Neural cell (in vitro differentiated cells): ENCODE results near the gene BTBD7. TPM values are rescaled to one million over a fixed set of nuclear protein-coding genes. Genes with fewer than 3 reads are reported as not detected.

ENCODE experiments used
- H2AFZ ChIP-seq: fragments of 200-600, 300-800 bp; sonication (generic), shearing (Covaris generic); 2 replicates; pipeline ENCODE4 v1.6.0; 2014; ENCODE audit warnings: low read depth, mild to moderate bottlenecking, antibody characterized with exemption, low read length, moderate library complexity
- H3F3A ChIP-seq: fragments of 200-600 bp; shearing (Covaris generic); 2 replicates; pipeline ENCODE4 v1.6.1; 2016; ENCODE audit warnings: mild to moderate bottlenecking, moderate library complexity, mixed read lengths, antibody characterized with exemption, low read length; ENCODE audit not compliant: insufficient read depth, poor library complexity, severe bottlenecking
- H3K27ac ChIP-seq: fragments of 200-600, 300-800 bp; sonication (generic), shearing (Covaris generic); 2 replicates; pipeline ENCODE4 v1.5.1; 2014; ENCODE audit warnings: mild to moderate bottlenecking, low read length, moderate library complexity
- H3K27me3 ChIP-seq: fragments of 300-800, 200-600 bp; sonication (generic), shearing (Covaris generic); 2 replicates; pipeline ENCODE4 v1.6.0; 2014; ENCODE audit warnings: mild to moderate bottlenecking, low read depth, low read length, moderate library complexity; ENCODE audit not compliant: insufficient read depth
- H3K36me3 ChIP-seq: fragments of 300-800, 200-600 bp; sonication (generic), shearing (Covaris generic); 2 replicates; pipeline ENCODE4 v1.5.1; 2014; ENCODE audit warnings: mild to moderate bottlenecking, antibody characterized with exemption, low read length, moderate library complexity; ENCODE audit not compliant: insufficient read depth
- H3K4me2 ChIP-seq: fragments of 300-800, 200-600 bp; sonication (generic), shearing (Covaris generic); 2 replicates; pipeline ENCODE4 v1.6.0; 2014; ENCODE audit warnings: mild to moderate bottlenecking, low read length
- H3K4me3 ChIP-seq: fragments of 300-800, 200-600 bp; sonication (generic), shearing (Covaris generic); 2 replicates; pipeline ENCODE4 v1.5.1; 2014; ENCODE audit warnings: mild to moderate bottlenecking, low read length, moderate library complexity
- H3K79me2 ChIP-seq: fragments of 200-600 bp; shearing (Covaris generic); replicated peaks from 2 replicates; pipeline ENCODE4 v1.6.0; 2014; ENCODE audit warnings: mild to moderate bottlenecking, low read length, moderate library complexity; ENCODE audit not compliant: insufficient read depth
- H3K9ac ChIP-seq: fragments of 300-800, 200-600 bp; sonication (generic), shearing (Covaris generic); 2 replicates; pipeline ENCODE4 v1.6.1; 2016; ENCODE audit warnings: mild to moderate bottlenecking, low read length, mixed read lengths
- H3K9me2 ChIP-seq: fragments of 200-600 bp; shearing (Covaris generic); 2 replicates; pipeline ENCODE4 v1.6.1; 2016; ENCODE audit warnings: mild to moderate bottlenecking, low read length, mixed read lengths; ENCODE audit not compliant: insufficient read depth
- H3K9me3 ChIP-seq: fragments of 200-600, 300-800 bp; sonication (generic), shearing (Covaris generic); 2 replicates; pipeline ENCODE4 v1.6.1; 2016; ENCODE audit warnings: mild to moderate bottlenecking, mixed run types, low read length, moderate library complexity, mixed read lengths
- H4K20me1 ChIP-seq: fragments of 200-600 bp; shearing (Covaris generic); 2 replicates; pipeline ENCODE4 v1.6.1; 2016; ENCODE audit warnings: mild to moderate bottlenecking, mixed run types; ENCODE audit not compliant: insufficient read depth
- EP300 ChIP-seq: fragments of 450-650 bp; conservative IDR thresholded peaks from 2 replicates; pipeline ENCODE4 v1.6.1; 2014; ENCODE audit warnings: antibody characterized with exemption, mild to moderate bottlenecking, moderate library complexity; ENCODE audit not compliant: poor library complexity, severe bottlenecking
- EZH2 ChIP-seq: fragments of 200-600, 300-800 bp; shearing (Covaris generic), sonication (generic); IDR thresholded peaks from 2 replicates; pipeline ENCODE4 v1.6.1; 2014; ENCODE audit warnings: antibody characterized with exemption, low read length, borderline replicate concordance, mild to moderate bottlenecking; ENCODE audit not compliant: insufficient read depth, poor library complexity, severe bottlenecking
- MXI1 ChIP-seq: fragments of 450-650 bp; conservative IDR thresholded peaks from 2 replicates; pipeline ENCODE4 v1.6.1; 2014; ENCODE audit warnings: antibody characterized with exemption, mild to moderate bottlenecking; ENCODE audit not compliant: poor library complexity, severe bottlenecking
- POLR2AphosphoS5 ChIP-seq: IDR thresholded peaks from 2 replicates; pipeline ENCODE4 v1.6.1; 2012
- RAD21 ChIP-seq: fragments of 450-650 bp; conservative IDR thresholded peaks from 2 replicates; pipeline ENCODE4 v1.6.1; 2014; ENCODE audit warnings: antibody characterized with exemption, mild to moderate bottlenecking, moderate library complexity
- SMC3 ChIP-seq: fragments of 450-650 bp; conservative IDR thresholded peaks from 2 replicates; pipeline ENCODE4 v1.6.1; 2014; ENCODE audit warnings: antibody characterized with exemption, mild to moderate bottlenecking, moderate library complexity; ENCODE audit not compliant: poor library complexity
- TAF1 ChIP-seq: IDR thresholded peaks from 2 replicates; pipeline ENCODE4 v1.6.1; 2012; ENCODE audit warnings: low read depth
- polyA plus RNA-seq: library from polyadenylated mRNA; depleted of rRNA; stranded (reverse); fragments of >200 nt; gene quantifications from 2 replicates; pipeline ENCODE4 v1.2.3, GENCODE V29; 2014
- TF ChIP-seq, protein P1 (sequence below): fragments of 450-650 bp; IDR thresholded peaks from 2 replicates; pipeline ENCODE4 v1.5.1; 2014; ENCODE audit warnings: antibody characterized with exemption, mild to moderate bottlenecking, moderate library complexity; ENCODE audit not compliant: poor library complexity, severe bottlenecking
- TF ChIP-seq, protein P2 (sequence below): IDR thresholded peaks from 2 replicates; pipeline ENCODE4 v1.6.1; 2012; ENCODE audit warnings: borderline replicate concordance

The BTBD7 gene
- polyA plus RNA-seq, 1 donor from 2014 or later, result 11.5 TPM

DNA sequence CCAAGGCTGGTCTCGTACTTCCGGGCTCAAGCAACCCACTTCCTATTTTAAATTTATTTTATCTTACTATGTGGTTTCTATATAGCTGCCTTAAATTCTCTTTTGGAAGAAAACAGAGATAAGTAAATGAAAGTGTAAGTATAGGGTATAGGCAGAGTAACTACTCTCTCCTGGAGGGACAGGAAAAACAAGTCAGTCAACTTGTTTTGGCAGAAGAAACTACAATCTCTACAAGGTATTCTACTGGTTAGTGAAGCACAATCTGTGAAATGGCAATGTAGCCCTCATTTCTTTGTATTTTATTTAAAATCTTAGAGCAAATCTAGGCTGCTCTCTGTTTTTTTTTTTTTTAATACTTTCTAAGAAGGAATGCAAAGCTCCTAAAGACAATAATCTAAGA, 70.4 kb downstream of the BTBD7 start:
- Histone ChIP-seq H3K4me3 (no peak overlapping the region), H3K4me2 (no peak overlapping the region), H2AFZ (no peak overlapping the region), H3K9ac (no peak overlapping the region), H4K20me1 (no peaks in the 10 kb centered on the region), H3K79me2 (no peaks in the 10 kb centered on the region), H3K27ac (no peak overlapping the region), H3K9me2 (no peaks in the 10 kb centered on the region), H3K9me3 (no peaks in the 10 kb centered on the region), H3F3A (no peaks in the 10 kb centered on the region), H3K36me3 (peaks cover 6% of the 10 kb centered on the region), H3K27me3 (no peaks in the 10 kb centered on the region)
- TF ChIP-seq POLR2AphosphoS5 (no peak), EZH2 (no peak), MXI1 (no peak), RAD21 (no peak), SMC3 (no peak), TAF1 (no peak), EP300 (no peak)
- TF ChIP-seq, protein P1, sequence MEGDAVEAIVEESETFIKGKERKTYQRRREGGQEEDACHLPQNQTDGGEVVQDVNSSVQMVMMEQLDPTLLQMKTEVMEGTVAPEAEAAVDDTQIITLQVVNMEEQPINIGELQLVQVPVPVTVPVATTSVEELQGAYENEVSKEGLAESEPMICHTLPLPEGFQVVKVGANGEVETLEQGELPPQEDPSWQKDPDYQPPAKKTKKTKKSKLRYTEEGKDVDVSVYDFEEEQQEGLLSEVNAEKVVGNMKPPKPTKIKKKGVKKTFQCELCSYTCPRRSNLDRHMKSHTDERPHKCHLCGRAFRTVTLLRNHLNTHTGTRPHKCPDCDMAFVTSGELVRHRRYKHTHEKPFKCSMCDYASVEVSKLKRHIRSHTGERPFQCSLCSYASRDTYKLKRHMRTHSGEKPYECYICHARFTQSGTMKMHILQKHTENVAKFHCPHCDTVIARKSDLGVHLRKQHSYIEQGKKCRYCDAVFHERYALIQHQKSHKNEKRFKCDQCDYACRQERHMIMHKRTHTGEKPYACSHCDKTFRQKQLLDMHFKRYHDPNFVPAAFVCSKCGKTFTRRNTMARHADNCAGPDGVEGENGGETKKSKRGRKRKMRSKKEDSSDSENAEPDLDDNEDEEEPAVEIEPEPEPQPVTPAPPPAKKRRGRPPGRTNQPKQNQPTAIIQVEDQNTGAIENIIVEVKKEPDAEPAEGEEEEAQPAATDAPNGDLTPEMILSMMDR, result no peak
- TF ChIP-seq, protein P2, sequence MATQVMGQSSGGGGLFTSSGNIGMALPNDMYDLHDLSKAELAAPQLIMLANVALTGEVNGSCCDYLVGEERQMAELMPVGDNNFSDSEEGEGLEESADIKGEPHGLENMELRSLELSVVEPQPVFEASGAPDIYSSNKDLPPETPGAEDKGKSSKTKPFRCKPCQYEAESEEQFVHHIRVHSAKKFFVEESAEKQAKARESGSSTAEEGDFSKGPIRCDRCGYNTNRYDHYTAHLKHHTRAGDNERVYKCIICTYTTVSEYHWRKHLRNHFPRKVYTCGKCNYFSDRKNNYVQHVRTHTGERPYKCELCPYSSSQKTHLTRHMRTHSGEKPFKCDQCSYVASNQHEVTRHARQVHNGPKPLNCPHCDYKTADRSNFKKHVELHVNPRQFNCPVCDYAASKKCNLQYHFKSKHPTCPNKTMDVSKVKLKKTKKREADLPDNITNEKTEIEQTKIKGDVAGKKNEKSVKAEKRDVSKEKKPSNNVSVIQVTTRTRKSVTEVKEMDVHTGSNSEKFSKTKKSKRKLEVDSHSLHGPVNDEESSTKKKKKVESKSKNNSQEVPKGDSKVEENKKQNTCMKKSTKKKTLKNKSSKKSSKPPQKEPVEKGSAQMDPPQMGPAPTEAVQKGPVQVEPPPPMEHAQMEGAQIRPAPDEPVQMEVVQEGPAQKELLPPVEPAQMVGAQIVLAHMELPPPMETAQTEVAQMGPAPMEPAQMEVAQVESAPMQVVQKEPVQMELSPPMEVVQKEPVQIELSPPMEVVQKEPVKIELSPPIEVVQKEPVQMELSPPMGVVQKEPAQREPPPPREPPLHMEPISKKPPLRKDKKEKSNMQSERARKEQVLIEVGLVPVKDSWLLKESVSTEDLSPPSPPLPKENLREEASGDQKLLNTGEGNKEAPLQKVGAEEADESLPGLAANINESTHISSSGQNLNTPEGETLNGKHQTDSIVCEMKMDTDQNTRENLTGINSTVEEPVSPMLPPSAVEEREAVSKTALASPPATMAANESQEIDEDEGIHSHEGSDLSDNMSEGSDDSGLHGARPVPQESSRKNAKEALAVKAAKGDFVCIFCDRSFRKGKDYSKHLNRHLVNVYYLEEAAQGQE, result no peak

DNA sequence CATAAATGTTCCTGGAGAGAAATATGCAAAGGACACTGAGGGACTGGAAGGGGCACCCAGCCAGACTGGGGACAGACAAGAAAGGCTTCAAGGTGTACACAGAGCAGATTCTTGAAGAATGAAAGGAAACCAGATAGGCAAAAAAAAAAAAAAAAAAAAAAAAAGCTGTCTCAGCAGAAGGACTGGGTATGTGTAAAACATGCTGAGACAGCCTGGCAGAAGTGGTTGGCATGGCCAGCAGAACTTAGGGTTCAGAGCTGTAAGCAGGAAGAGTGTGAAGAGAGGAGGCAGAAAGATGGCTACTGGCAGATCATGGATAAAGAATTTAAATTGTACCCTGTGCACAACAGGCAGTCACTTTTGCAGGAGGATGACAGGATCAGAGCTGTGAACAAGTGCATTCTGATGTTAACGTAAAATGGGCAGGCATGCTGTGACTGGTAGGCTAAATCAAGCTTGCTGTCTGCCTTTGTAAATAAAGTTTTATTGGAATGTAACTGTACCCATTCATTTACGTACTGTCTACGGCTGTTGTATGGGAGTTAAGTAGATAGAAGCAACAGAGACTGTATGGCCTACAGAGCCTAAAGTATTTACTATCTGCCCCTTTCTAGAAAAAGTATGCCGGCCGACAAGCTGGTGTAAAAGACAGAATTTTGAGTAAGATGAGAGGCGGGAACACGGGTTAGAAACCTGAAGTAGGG, 83.6 kb downstream of the BTBD7 start:
- Histone ChIP-seq H3K36me3 (peaks cover 4% of the 10 kb centered on the region), H4K20me1 (no peaks in the 10 kb centered on the region), H2AFZ (no peak overlapping the region), H3K27me3 (no peaks in the 10 kb centered on the region), H3K27ac (no peak overlapping the region), H3F3A (no peaks in the 10 kb centered on the region), H3K4me3 (no peak overlapping the region), H3K9me2 (no peaks in the 10 kb centered on the region), H3K9ac (no peak overlapping the region), H3K79me2 (no peaks in the 10 kb centered on the region), H3K9me3 (no peaks in the 10 kb centered on the region), H3K4me2 (no peak overlapping the region)
- TF ChIP-seq TAF1 (no peak), MXI1 (no peak), EZH2 (no peak), SMC3 (no peak), EP300 (no peak), RAD21 (no peak), POLR2AphosphoS5 (no peak)
- TF ChIP-seq, protein P2, result no peak
- TF ChIP-seq, protein P1, result no peak
